Mammary epithelial cell (primary cell): ENCODE results near the gene SLCO4A1.

Source experiments
- CTCF ChIP-seq, 2 donors: IDR thresholded peaks in 1 of 2; conservative IDR thresholded peaks in 1 of 2; 2 replicates each; pipeline ENCODE4 v1.5.1; 2011 to 2012; ENCODE audit warnings: inconsistent platforms in 2 of 2, low read length in 2 of 2, mild to moderate bottlenecking in 2 of 2, control low read depth in 1 of 2, low read depth in 1 of 2; ENCODE audit not compliant: insufficient read depth in 1 of 2; ENCODE audit errors: extremely low read depth in 1 of 2
- EZH2 ChIP-seq: IDR thresholded peaks from 2 replicates; pipeline ENCODE4 v1.6.1; 2012; ENCODE audit warnings: low read length, inconsistent platforms, borderline replicate concordance

GRCh38 chr20:62717933-62718332 is 75.6 kb downstream of the SLCO4A1 start:
- TF ChIP-seq CTCF (conservative IDR thresholded peaks at IDR 0.05 in 1 of 2, IDR thresholded peaks at IDR 0.05 in 1 of 2; ENCODE audit: extremely low read depth in 1 of 2, insufficient read depth in 1 of 2, low read depth in 1 of 2, low read length in 2 of 2) = no peak
- TF ChIP-seq EZH2 = no peak
